ENCODE measurements around the gene GOLGA2.
"Not testable (repeated sequence)": the region's sequence is repeated elsewhere in the genome, so short reads cannot be mapped to it uniquely, and the experiment has no call there.

GOLGA2 gene

GRCh38 chr9:128285033-128285784, 9.4 kb upstream of the GOLGA2 start:
- in situ Hi-C loops (cut with HindIII; ENCODE audit: low pct_unique_long_range_greater_than_20kb, low sequenced_read_pairs) = no loop called here
- no peak for TF ChIP-seq JUND (IDR thresholded peaks at IDR 0.05; ENCODE audit: low read depth)
- no peak for DNase-seq (ENCODE audit: low read depth in 1 of 2, low spot score in 1 of 2)

- DNase-seq (ENCODE audit: low read depth in 1 of 2, low spot score in 1 of 2) = no peak
- no peak for TF ChIP-seq JUND (IDR thresholded peaks at IDR 0.05; ENCODE audit: low read depth)
- in situ Hi-C loops (cut with HindIII; ENCODE audit: low pct_unique_long_range_greater_than_20kb, low sequenced_read_pairs) = no loop called here
These were observed 6.7 kb upstream of the GOLGA2 start for GRCh38 chr9:128282500-128282899.

- in situ Hi-C loops (cut with HindIII; ENCODE audit: low pct_unique_long_range_greater_than_20kb, low sequenced_read_pairs) = no loop called here
- DNase-seq (ENCODE audit: low read depth in 1 of 2, low spot score in 1 of 2) = no peak
- TF ChIP-seq JUND (IDR thresholded peaks at IDR 0.05; ENCODE audit: low read depth) = no peak
These were observed 4.3 kb upstream of the GOLGA2 start for GRCh38 chr9:128280084-128280622.

- DNase-seq (ENCODE audit: low read depth in 1 of 2, low spot score in 1 of 2); in situ Hi-C loops (cut with HindIII; ENCODE audit: low pct_unique_long_range_greater_than_20kb, low sequenced_read_pairs): not testable (repeated sequence)
These were observed 3.6 kb upstream of the GOLGA2 start for GRCh38 chr9:128279088-128280073.

- no peak for DNase-seq (ENCODE audit: low read depth in 1 of 2, low spot score in 1 of 2)
- in situ Hi-C loops (cut with HindIII; ENCODE audit: low pct_unique_long_range_greater_than_20kb, low sequenced_read_pairs) = no loop called here
- TF ChIP-seq JUND (IDR thresholded peaks at IDR 0.05; ENCODE audit: low read depth) = no peak
These were observed 915 bp upstream of the GOLGA2 start for GRCh38 chr9:128276574-128277270.

GRCh38 chr9:128276008-128276573, 284 bp upstream of the GOLGA2 start, which contains the start of gene SWI5:
SWI5 (plus strand) TSS chr9:128276276.
- no peak for TF ChIP-seq JUND (IDR thresholded peaks at IDR 0.05; ENCODE audit: low read depth)
- DNase-seq (ENCODE audit: low read depth in 1 of 2, low spot score in 1 of 2) = peak; percentile 99 to 100
- in situ Hi-C loops (cut with HindIII; ENCODE audit: low pct_unique_long_range_greater_than_20kb, low sequenced_read_pairs) = no loop called here

- no peak for TF ChIP-seq JUND (IDR thresholded peaks at IDR 0.05; ENCODE audit: low read depth)
- DNase-seq (ENCODE audit: low read depth in 1 of 2, low spot score in 1 of 2) = no peak
- in situ Hi-C loops (cut with HindIII; ENCODE audit: low pct_unique_long_range_greater_than_20kb, low sequenced_read_pairs) = no loop called here
These were observed 1.6 kb downstream of the GOLGA2 start for GRCh38 chr9:128274245-128274644.

GRCh38 chr9:128271512-128271911, 4.3 kb downstream of the GOLGA2 start:
- in situ Hi-C loops (cut with HindIII; ENCODE audit: low pct_unique_long_range_greater_than_20kb, low sequenced_read_pairs) = no loop called here
- no peak for TF ChIP-seq JUND (IDR thresholded peaks at IDR 0.05; ENCODE audit: low read depth)
- DNase-seq (ENCODE audit: low read depth in 1 of 2, low spot score in 1 of 2) = peak in 1 of 2 experiments; percentile 61

GRCh38 chr9:128271112-128271511, 4.7 kb downstream of the GOLGA2 start:
- in situ Hi-C loops (cut with HindIII; ENCODE audit: low pct_unique_long_range_greater_than_20kb, low sequenced_read_pairs) = no loop called here

GRCh38 chr9:128266868-128267590, 8.8 kb downstream of the GOLGA2 start:
- in situ Hi-C loops (cut with HindIII; ENCODE audit: low pct_unique_long_range_greater_than_20kb, low sequenced_read_pairs) = no loop called here

More at GRCh38 chr9:128271112-128271511, 4.7 kb downstream of the GOLGA2 start:
- no peak; the same call in 1 of the 2 replicates for TF ChIP-seq JUND (IDR thresholded peaks at IDR 0.05; ENCODE audit: low read depth)
- peak; percentile 81 to 95 for DNase-seq (ENCODE audit: low read depth in 1 of 2, low spot score in 1 of 2)

GRCh38 chr9:128265348-128265847, 10.4 kb downstream of the GOLGA2 start:
- no peak for DNase-seq (ENCODE audit: low read depth in 1 of 2, low spot score in 1 of 2)
- in situ Hi-C loops (cut with HindIII; ENCODE audit: low pct_unique_long_range_greater_than_20kb, low sequenced_read_pairs) = no loop called here

More at GRCh38 chr9:128266868-128267590, 8.8 kb downstream of the GOLGA2 start:
- DNase-seq (ENCODE audit: low read depth in 1 of 2, low spot score in 1 of 2) = no peak
- TF ChIP-seq JUND (IDR thresholded peaks at IDR 0.05; ENCODE audit: low read depth) = no peak

More at GRCh38 chr9:128265348-128265847, 10.4 kb downstream of the GOLGA2 start:
- TF ChIP-seq JUND (IDR thresholded peaks at IDR 0.05; ENCODE audit: low read depth) = no peak
